ENCODE measurements around the gene ZSCAN21. TPM values are rescaled to one million over a fixed set of nuclear protein-coding genes. Genes with fewer than 3 reads are reported as not detected.
A peak's percentile ranks its signal among the peaks of the same experiment; 100 is the strongest.

Gene ZSCAN21
- total and polyA plus RNA-seq, 4 donors = 4.7 to 13.1 (median 7.1) TPM

DNA sequence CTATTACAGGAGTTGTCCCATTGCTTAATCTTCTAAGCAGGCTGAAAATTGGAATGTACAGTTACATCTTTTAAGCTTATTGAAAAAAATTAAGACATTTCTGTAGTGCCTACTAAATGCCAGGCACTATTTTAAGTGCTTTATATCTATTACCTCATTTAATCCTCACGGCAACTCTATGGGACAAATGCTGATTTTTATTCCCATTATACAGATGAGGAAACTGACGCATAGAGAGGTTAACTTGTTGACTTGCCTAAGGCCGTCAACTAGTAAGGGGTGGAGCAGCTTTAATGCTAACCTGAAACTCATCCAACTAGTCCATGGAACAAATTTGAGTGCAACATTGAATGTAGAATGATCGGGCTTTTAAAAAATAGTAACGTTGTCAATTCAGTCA, 31.7 kb upstream of the ZSCAN21 start:
- Histone ChIP-seq H3K4me3 (no peak overlapping the region), H3K36me3 (ENCODE audit: control insufficient read depth in 4 of 4, insufficient read depth in 4 of 4, low read length in 4 of 4) (peaks cover 2 to 10% (median 4%) of the 10 kb centered on the region in 4 donors), H3K9ac (ENCODE audit: insufficient read depth in 1 of 2, low read length in 2 of 2) (peak overlapping the region in 1 of 2 donors; percentile 23), H3K4me1 (ENCODE audit: control insufficient read depth in 5 of 5, insufficient read depth in 5 of 5, low read length in 5 of 5) (peaks cover 6 to 20% (median 11%) of the 10 kb centered on the region in 5 donors), H3K27ac (ENCODE audit: low read depth in 1 of 2, low read length in 1 of 2) (no peak overlapping the region), H3K27me3 (ENCODE audit: control insufficient read depth in 3 of 3, insufficient read depth in 3 of 3, low read length in 2 of 3) (no peaks in the 10 kb centered on the region), H3K9me3 (ENCODE audit: control insufficient read depth in 4 of 4, insufficient read depth in 3 of 4, low read length in 3 of 4) (no peaks in the 10 kb centered on the region)
- ATAC-seq (ENCODE audit: insufficient read depth, low FRiP score) (no peak), DNase-seq (no peak)
- TF ChIP-seq CTCF (IDR thresholded peaks at IDR 0.05; ENCODE audit: control extremely low read depth, extremely low read depth) = no peak
- WGBS, 2 donors = 85 to 90% methylated on average over 5 of the region's 5 CpGs

DNA sequence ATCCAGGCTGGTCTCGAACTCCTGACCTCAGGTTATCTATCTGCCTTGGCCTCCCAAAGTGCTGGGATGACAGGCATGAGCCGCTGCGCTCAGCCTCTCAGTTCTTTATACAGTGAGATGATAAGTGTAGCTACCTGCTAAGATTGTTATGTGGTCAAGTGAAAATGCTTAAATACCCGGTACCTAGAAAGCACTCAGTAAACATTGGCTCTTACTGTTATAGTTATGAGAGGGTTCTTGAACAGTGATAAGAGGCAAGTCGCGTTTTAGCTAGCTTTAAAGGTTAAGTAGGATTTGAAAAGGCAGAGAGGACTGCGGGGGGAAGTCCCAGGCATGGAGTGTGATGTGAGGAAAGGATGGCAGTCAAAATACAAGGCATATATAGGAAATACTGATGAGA, 29.7 kb upstream of the ZSCAN21 start:
- H3K27me3 ChIP-seq (ENCODE audit: control insufficient read depth in 3 of 3, insufficient read depth in 3 of 3, low read length in 2 of 3) = no peaks in the 10 kb centered on the region
- ATAC-seq (ENCODE audit: insufficient read depth, low FRiP score) = peak; percentile 32
- no peak overlapping the region for H3K4me3 ChIP-seq
- 63 to 84% methylated on average over 7 of the region's 7 CpGs for WGBS, 2 donors
- peaks cover 6 to 20% (median 14%) of the 10 kb centered on the region in 5 donors for H3K4me1 ChIP-seq (ENCODE audit: control insufficient read depth in 5 of 5, insufficient read depth in 5 of 5, low read length in 5 of 5)
- H3K36me3 ChIP-seq (ENCODE audit: control insufficient read depth in 4 of 4, insufficient read depth in 4 of 4, low read length in 4 of 4) = peaks cover 12 to 25% (median 17%) of the 10 kb centered on the region in 4 donors
- no peak for TF ChIP-seq CTCF (IDR thresholded peaks at IDR 0.05; ENCODE audit: control extremely low read depth, extremely low read depth)
- no peaks in the 10 kb centered on the region for H3K9me3 ChIP-seq (ENCODE audit: control insufficient read depth in 4 of 4, insufficient read depth in 3 of 4, low read length in 3 of 4)
- H3K27ac ChIP-seq (ENCODE audit: low read depth in 1 of 2, low read length in 1 of 2) = no peak overlapping the region
- H3K9ac ChIP-seq (ENCODE audit: insufficient read depth in 1 of 2, low read length in 2 of 2) = no peak overlapping the region
- DNase-seq = peak; percentile 24 to 77 (median 44)

- no peak overlapping the region for H3K9ac ChIP-seq (ENCODE audit: insufficient read depth in 1 of 2, low read length in 2 of 2)
- ATAC-seq (ENCODE audit: insufficient read depth, low FRiP score) = no peak
These were observed 28.3 kb upstream of the ZSCAN21 start for GRCh38 chr7:100021297-100021696.

More at GRCh38 chr7:100021297-100021696, 28.3 kb upstream of the ZSCAN21 start:
- no peak for TF ChIP-seq CTCF (IDR thresholded peaks at IDR 0.05; ENCODE audit: control extremely low read depth, extremely low read depth)
- H3K4me3 ChIP-seq = no peak overlapping the region
- H3K27ac ChIP-seq (ENCODE audit: low read depth in 1 of 2, low read length in 1 of 2) = no peak overlapping the region
- 85 to 92% methylated on average over 3 of the region's 3 CpGs for WGBS, 2 donors
- no peak for DNase-seq
- peaks cover 6 to 16% (median 14%) of the 10 kb centered on the region in 5 donors for H3K4me1 ChIP-seq (ENCODE audit: control insufficient read depth in 5 of 5, insufficient read depth in 5 of 5, low read length in 5 of 5)
- H3K36me3 ChIP-seq (ENCODE audit: control insufficient read depth in 4 of 4, insufficient read depth in 4 of 4, low read length in 4 of 4) = peaks cover 14 to 34% (median 17%) of the 10 kb centered on the region in 4 donors
- H3K27me3 ChIP-seq (ENCODE audit: control insufficient read depth in 3 of 3, insufficient read depth in 3 of 3, low read length in 2 of 3) = no peaks in the 10 kb centered on the region
- H3K9me3 ChIP-seq (ENCODE audit: control insufficient read depth in 4 of 4, insufficient read depth in 3 of 4, low read length in 3 of 4) = no peaks in the 10 kb centered on the region

Data from lung (tissue), 12 donors.